Measurements from ENCODE around the gene SRP68.

GRCh38 chr17:76040376-76040775 lies 31.9 kb downstream of the SRP68 start:
- TF ChIP-seq GATA2 (IDR thresholded peaks at IDR 0.05; ENCODE audit: low read depth, low read length) = no peak
- no peak for TF ChIP-seq GATA3 (IDR thresholded peaks at IDR 0.05; ENCODE audit: low read depth, low read length)

Measured in SH-SY5Y (cell line).